HepG2 (cell line): ENCODE measurements around the gene MGAT5. TPM values are rescaled to one million over a fixed set of nuclear protein-coding genes. Genes with fewer than 3 reads are reported as not detected.
A peak's percentile ranks its signal among the peaks of the same experiment; 100 is the strongest.

Experiments
- ASH2L ChIP-seq: fragments of 300-600, 200-600 bp; sonication (generic); IDR thresholded peaks from 2 replicates; pipeline ENCODE4 v1.7.0; 2017; ENCODE audit warnings: low read depth, mild to moderate bottlenecking, moderate library complexity, mixed read lengths, low read length; ENCODE audit not compliant: insufficient read length
- FOXK1 ChIP-seq: sonication (generic); formaldehyde crosslinking; IDR thresholded peaks from 2 replicates; pipeline ENCODE4 v1.4.0; 2020; ENCODE audit warnings: low read depth, missing genetic modification reagents, borderline replicate concordance
- HOMEZ ChIP-seq: IDR thresholded peaks from 2 replicates; pipeline ENCODE4 v1.6.1; 2016; ENCODE audit warnings: low read depth
- KAT8 ChIP-seq: IDR thresholded peaks from 2 replicates; pipeline ENCODE4 v1.6.1; 2016; ENCODE audit warnings: missing genetic modification reagents, missing compliant biosample characterization
- LCORL ChIP-seq, 2 experiments: fragments of 450-650 bp in 1 of 2; sonication (generic) in 1 of 2; formaldehyde crosslinking in 1 of 2; IDR thresholded peaks; 2 replicates each; pipeline versions ENCODE4 v1.5.0 to v1.6.1; 2017 to 2020; ENCODE audit warnings: antibody characterized with exemption in 1 of 2, missing genetic modification reagents in 1 of 2
- MAX ChIP-seq: IDR thresholded peaks from 2 replicates; pipeline ENCODE4 v1.6.1; 2012; ENCODE audit warnings: inconsistent platforms
- MED1 ChIP-seq: sonication (generic); formaldehyde crosslinking; IDR thresholded peaks from 2 replicates; pipeline ENCODE4 v1.4.0; 2020; ENCODE audit warnings: missing genetic modification reagents
- NCOR1 ChIP-seq: fragments of 200-600 bp; sonication (generic); IDR thresholded peaks from 2 replicates; pipeline ENCODE4 v1.7.0; 2017; ENCODE audit warnings: antibody characterized with exemption, low read length, borderline replicate concordance
- NPAS2 ChIP-seq: sonication (generic); formaldehyde crosslinking; IDR thresholded peaks from 2 replicates; pipeline ENCODE4 v1.8.0; 2022; ENCODE audit warnings: mild to moderate bottlenecking, missing genetic modification reagents, borderline replicate concordance
- NR1H2 ChIP-seq: sonication (generic); formaldehyde crosslinking; IDR thresholded peaks from 2 replicates; pipeline ENCODE4 v1.8.1; 2022; ENCODE audit warnings: low read depth, missing genetic modification reagents, borderline replicate concordance
- SETDB1 ChIP-seq: sonication (generic); formaldehyde crosslinking; IDR thresholded peaks from 2 replicates; pipeline ENCODE4 v1.5.1; 2020; ENCODE audit warnings: missing genetic modification reagents, mild to moderate bottlenecking, borderline replicate concordance
- TOE1 ChIP-seq: sonication (generic); formaldehyde crosslinking; IDR thresholded peaks from 2 replicates; pipeline ENCODE4 v1.4.0; 2020; ENCODE audit warnings: mild to moderate bottlenecking, missing genetic modification reagents
- ZMYM4 ChIP-seq: sonication (generic); formaldehyde crosslinking; IDR thresholded peaks from 2 replicates; pipeline ENCODE4 v1.8.1; 2023; ENCODE audit warnings: mild to moderate bottlenecking, missing genetic modification reagents
- ZNF17 ChIP-seq: sonication (generic); formaldehyde crosslinking; IDR thresholded peaks from 2 replicates; pipeline ENCODE4 v1.5.0; 2020; ENCODE audit warnings: mild to moderate bottlenecking, missing genetic modification reagents
- ZNF335 ChIP-seq: sonication (generic); formaldehyde crosslinking; IDR thresholded peaks from 2 replicates; pipeline ENCODE4 v1.4.0; 2020; ENCODE audit warnings: missing genetic modification reagents
- ZNF558 ChIP-seq: sonication (generic); formaldehyde crosslinking; IDR thresholded peaks from 2 replicates; pipeline ENCODE4 v1.9.0; 2022; ENCODE audit warnings: mild to moderate bottlenecking, missing genetic modification reagents, borderline replicate concordance
- ZNF747 ChIP-seq: sonication (generic); formaldehyde crosslinking; IDR thresholded peaks from 2 replicates; pipeline ENCODE4 v1.8.1; 2023; ENCODE audit warnings: missing genetic modification reagents, mild to moderate bottlenecking, borderline replicate concordance
- polyA plus RNA-seq, 8 experiments: library from polyadenylated mRNA; depleted of rRNA in 3 of 8; stranded (reverse) in 7 of 8; unstranded in 1 of 8; fragments of >200 nt; fragmentation: Illumina TruSeq in 4 of 8; extraction: Trizol in 4 of 8; gene quantifications; 2 replicates each; pipeline versions ENCODE4 v1.2.1 to v1.2.3, GENCODE V29; 2011 to 2016; ENCODE audit warnings: low read depth in 4 of 8, missing spikeins in 1 of 8, mixed read lengths in 1 of 8; ENCODE audit not compliant: insufficient read depth in 1 of 8
- total RNA-seq, 5 experiments: library from RNA; depleted of rRNA; stranded (reverse); fragments of >200 nt; fragmentation: Illumina TruSeq; extraction: Trizol; gene quantifications; 2 replicates each; pipeline ENCODE4 v1.2.3, GENCODE V29; 2016; ENCODE audit warnings: low read depth in 1 of 5
- TF ChIP-seq, protein P1 (sequence below): sonication (generic); formaldehyde crosslinking; IDR thresholded peaks from 2 replicates; pipeline ENCODE4 v1.5.0; 2020; ENCODE audit warnings: missing genetic modification reagents
- TF ChIP-seq, protein P2 (sequence below): sonication (generic); formaldehyde crosslinking; IDR thresholded peaks from 2 replicates; pipeline ENCODE4 v1.9.0; 2021; ENCODE audit warnings: missing genetic modification reagents, borderline replicate concordance
- TF ChIP-seq, protein P3 (sequence below): sonication (generic); formaldehyde crosslinking; conservative IDR thresholded peaks from 2 replicates; pipeline ENCODE4 v1.4.0; 2020; ENCODE audit warnings: missing genetic modification reagents
- TF ChIP-seq, protein P4 (sequence below): sonication (generic); formaldehyde crosslinking; IDR thresholded peaks from 2 replicates; pipeline ENCODE4 v1.5.0; 2020; ENCODE audit warnings: mild to moderate bottlenecking, missing genetic modification reagents

MGAT5 gene
- total and polyA plus RNA-seq, 2 of the 13 experiments (the other 11 are each of a cell fraction or from before 2014, with no cell fraction given): 33.1 to 60.2 TPM

DNA sequence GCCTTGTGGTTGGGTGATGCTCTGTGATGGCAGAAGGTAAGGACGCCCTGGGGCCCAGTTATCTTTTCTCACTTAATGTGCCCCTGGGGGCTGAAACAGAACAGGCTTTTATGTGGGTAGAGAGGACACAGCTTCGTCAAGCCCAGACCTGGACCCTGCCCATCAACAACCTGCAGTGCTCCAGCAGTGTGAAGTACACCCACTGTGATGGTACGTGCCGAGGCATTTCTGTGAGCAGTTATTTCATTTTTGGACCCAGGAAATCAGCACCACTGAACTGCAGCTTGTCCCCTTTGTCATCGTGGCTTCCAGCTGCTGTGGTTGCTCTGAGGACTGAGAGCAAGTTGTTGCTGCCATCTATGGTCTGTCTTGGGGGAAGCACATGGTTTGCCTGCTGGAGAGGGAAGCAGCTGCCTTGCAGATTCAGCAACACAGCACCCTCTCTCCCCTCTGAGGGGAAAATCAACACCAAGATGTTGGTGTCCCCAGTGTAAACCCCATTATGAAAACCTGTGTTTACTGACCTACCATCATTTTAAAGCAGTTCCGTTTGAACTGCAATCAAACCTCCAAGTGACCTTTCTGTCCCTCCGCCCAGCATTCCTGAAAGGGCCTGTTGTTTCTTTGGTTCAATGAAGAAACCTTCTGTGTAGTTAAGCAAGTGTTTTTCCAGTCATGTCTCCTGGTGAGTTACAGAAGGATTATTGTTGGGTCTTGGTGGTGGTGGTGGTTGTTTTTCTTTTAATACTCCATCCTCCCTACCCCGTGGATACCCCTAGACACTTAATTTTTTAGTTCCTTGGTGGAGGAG is 158.2 kb downstream of the MGAT5 start (continued):
- TF ChIP-seq ASH2L (peak; percentile 87), ZNF747 (CRISPR knock-in tag) (peak; percentile 51; the same call in 1 of the 2 replicates), ZNF17 (CRISPR knock-in tag) (no peak), LCORL (IDR thresholded peaks at IDR 0.05) (no peak; the same call in none of the 2 replicates), LCORL (CRISPR knock-in tag; IDR thresholded peaks at IDR 0.05) (peak; percentile 82; the same call in 1 of the 2 replicates), MED1 (CRISPR knock-in tag) (peak; percentile 90), ZMYM4 (CRISPR knock-in tag) (peak; percentile 86), HOMEZ (CRISPR knock-in tag) (peak; percentile 78; the same call in 1 of the 2 replicates), SETDB1 (CRISPR knock-in tag) (no peak), NCOR1 (peak; percentile 92), NR1H2 (CRISPR knock-in tag) (no peak), KAT8 (CRISPR knock-in tag) (peak; percentile 88), ZNF558 (CRISPR knock-in tag) (no peak), FOXK1 (peak; percentile 90), TOE1 (no peak), NPAS2 (no peak), ZNF335 (peak; percentile 53; the same call in 1 of the 2 replicates), MAX (peak; percentile 98)
- TF ChIP-seq, protein P1, sequence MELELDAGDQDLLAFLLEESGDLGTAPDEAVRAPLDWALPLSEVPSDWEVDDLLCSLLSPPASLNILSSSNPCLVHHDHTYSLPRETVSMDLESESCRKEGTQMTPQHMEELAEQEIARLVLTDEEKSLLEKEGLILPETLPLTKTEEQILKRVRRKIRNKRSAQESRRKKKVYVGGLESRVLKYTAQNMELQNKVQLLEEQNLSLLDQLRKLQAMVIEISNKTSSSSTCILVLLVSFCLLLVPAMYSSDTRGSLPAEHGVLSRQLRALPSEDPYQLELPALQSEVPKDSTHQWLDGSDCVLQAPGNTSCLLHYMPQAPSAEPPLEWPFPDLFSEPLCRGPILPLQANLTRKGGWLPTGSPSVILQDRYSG (CRISPR knock-in tag): no peak
- TF ChIP-seq, protein P2, sequence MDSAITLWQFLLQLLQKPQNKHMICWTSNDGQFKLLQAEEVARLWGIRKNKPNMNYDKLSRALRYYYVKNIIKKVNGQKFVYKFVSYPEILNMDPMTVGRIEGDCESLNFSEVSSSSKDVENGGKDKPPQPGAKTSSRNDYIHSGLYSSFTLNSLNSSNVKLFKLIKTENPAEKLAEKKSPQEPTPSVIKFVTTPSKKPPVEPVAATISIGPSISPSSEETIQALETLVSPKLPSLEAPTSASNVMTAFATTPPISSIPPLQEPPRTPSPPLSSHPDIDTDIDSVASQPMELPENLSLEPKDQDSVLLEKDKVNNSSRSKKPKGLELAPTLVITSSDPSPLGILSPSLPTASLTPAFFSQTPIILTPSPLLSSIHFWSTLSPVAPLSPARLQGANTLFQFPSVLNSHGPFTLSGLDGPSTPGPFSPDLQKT: no peak
- TF ChIP-seq, protein P3, sequence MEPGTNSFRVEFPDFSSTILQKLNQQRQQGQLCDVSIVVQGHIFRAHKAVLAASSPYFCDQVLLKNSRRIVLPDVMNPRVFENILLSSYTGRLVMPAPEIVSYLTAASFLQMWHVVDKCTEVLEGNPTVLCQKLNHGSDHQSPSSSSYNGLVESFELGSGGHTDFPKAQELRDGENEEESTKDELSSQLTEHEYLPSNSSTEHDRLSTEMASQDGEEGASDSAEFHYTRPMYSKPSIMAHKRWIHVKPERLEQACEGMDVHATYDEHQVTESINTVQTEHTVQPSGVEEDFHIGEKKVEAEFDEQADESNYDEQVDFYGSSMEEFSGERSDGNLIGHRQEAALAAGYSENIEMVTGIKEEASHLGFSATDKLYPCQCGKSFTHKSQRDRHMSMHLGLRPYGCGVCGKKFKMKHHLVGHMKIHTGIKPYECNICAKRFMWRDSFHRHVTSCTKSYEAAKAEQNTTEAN (CRISPR knock-in tag): peak; percentile 84
- TF ChIP-seq, protein P4, sequence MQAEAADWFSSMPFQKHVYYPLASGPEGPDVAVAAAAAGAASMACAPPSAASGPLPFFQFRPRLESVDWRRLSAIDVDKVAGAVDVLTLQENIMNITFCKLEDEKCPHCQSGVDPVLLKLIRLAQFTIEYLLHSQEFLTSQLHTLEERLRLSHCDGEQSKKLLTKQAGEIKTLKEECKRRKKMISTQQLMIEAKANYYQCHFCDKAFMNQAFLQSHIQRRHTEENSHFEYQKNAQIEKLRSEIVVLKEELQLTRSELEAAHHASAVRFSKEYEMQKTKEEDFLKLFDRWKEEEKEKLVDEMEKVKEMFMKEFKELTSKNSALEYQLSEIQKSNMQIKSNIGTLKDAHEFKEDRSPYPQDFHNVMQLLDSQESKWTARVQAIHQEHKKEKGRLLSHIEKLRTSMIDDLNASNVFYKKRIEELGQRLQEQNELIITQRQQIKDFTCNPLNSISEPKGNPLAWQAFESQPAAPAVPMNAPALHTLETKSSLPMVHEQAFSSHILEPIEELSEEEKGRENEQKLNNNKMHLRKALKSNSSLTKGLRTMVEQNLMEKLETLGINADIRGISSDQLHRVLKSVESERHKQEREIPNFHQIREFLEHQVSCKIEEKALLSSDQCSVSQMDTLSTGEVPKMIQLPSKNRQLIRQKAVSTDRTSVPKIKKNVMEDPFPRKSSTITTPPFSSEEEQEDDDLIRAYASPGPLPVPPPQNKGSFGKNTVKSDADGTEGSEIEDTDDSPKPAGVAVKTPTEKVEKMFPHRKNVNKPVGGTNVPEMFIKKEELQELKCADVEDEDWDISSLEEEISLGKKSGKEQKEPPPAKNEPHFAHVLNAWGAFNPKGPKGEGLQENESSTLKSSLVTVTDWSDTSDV (CRISPR knock-in tag): peak; percentile 49; the same call in 1 of the 2 replicates
